ENCODE data around the gene APOL4. TPM values are rescaled to one million over a fixed set of nuclear protein-coding genes. Genes with fewer than 3 reads are reported as not detected.
"Not testable (repeated sequence)": the region's sequence is repeated elsewhere in the genome, so short reads cannot be mapped to it uniquely, and the experiment has no call there.

APOL4 gene
- total RNA-seq, 1 experiment from 2014 or later: 1.6 TPM

- no peak overlapping the region for H3K4me3 ChIP-seq (ENCODE audit: low read depth, low read length, poor library complexity, severe bottlenecking)
- CTCF ChIA-PET: no interaction called here
These were observed 8.6 kb upstream of the APOL4 start for GRCh38 chr22:36210224-36210623.

GRCh38 chr22:36209488-36209908 is 7.9 kb upstream of the APOL4 start:
- H3K36me3 ChIP-seq (ENCODE audit: insufficient read depth, low read length, poor library complexity, severe bottlenecking); CTCF ChIA-PET; intact Hi-C loops (cut with micrococcal nuclease; ENCODE audit: unreplicated experiment); BruUV-seq (replicated peaks); H3K4me3 ChIP-seq (ENCODE audit: low read depth, low read length, poor library complexity, severe bottlenecking); H3K9me3 ChIP-seq (ENCODE audit: low read depth, low read length, poor library complexity, severe bottlenecking); H3K27me3 ChIP-seq (replicated peaks; ENCODE audit: insufficient read depth, low read depth, low read length, poor library complexity); POLR2A ChIA-PET (ENCODE audit: low non-redundant PET); H3K27ac ChIP-seq (ENCODE audit: low read depth, low read length, poor library complexity, severe bottlenecking): not testable (repeated sequence)
- peaks cover 15% of the 10 kb centered on the region for H3K4me1 ChIP-seq (ENCODE audit: insufficient read depth, low read length, poor library complexity, severe bottlenecking)
- peak; percentile 26 for DNase-seq (ENCODE audit: low spot score)

More at GRCh38 chr22:36210224-36210623, 8.6 kb upstream of the APOL4 start:
- no TSS peak for BruUV-seq (replicated peaks)
- POLR2A ChIA-PET (ENCODE audit: low non-redundant PET): no interaction called here
- intact Hi-C loops (cut with micrococcal nuclease; ENCODE audit: unreplicated experiment): no loop called here
- Histone ChIP-seq H3K36me3 (ENCODE audit: insufficient read depth, low read length, poor library complexity, severe bottlenecking) (no peaks in the 10 kb centered on the region), H3K27me3 (replicated peaks; ENCODE audit: insufficient read depth, low read depth, low read length, poor library complexity) (no peaks in the 10 kb centered on the region), H3K9me3 (ENCODE audit: low read depth, low read length, poor library complexity, severe bottlenecking) (peaks cover 8% of the 10 kb centered on the region), H3K4me1 (ENCODE audit: insufficient read depth, low read length, poor library complexity, severe bottlenecking) (peaks cover 15% of the 10 kb centered on the region), H3K27ac (ENCODE audit: low read depth, low read length, poor library complexity, severe bottlenecking) (peak overlapping the region; percentile 39)
- no peak for DNase-seq (ENCODE audit: low spot score)
- TF ChIP-seq CTCF (conservative IDR thresholded peaks at IDR 0.05; ENCODE audit: low read depth, low read length): no peak
- TF ChIP-seq EZH2 (IDR thresholded peaks at IDR 0.05; ENCODE audit: borderline replicate concordance, low read depth, low read length, poor library complexity, severe bottlenecking): no peak

GRCh38 chr22:36208914-36209313 is 7.3 kb upstream of the APOL4 start:
- ChIA-PET POLR2A (ENCODE audit: low non-redundant PET) (no interaction called here), CTCF (no interaction called here)
- Histone ChIP-seq H3K36me3 (ENCODE audit: insufficient read depth, low read length, poor library complexity, severe bottlenecking) (no peaks in the 10 kb centered on the region), H3K27me3 (replicated peaks; ENCODE audit: insufficient read depth, low read depth, low read length, poor library complexity) (no peaks in the 10 kb centered on the region), H3K9me3 (ENCODE audit: low read depth, low read length, poor library complexity, severe bottlenecking) (peaks cover 8% of the 10 kb centered on the region), H3K4me3 (ENCODE audit: low read depth, low read length, poor library complexity, severe bottlenecking) (no peak overlapping the region), H3K27ac (ENCODE audit: low read depth, low read length, poor library complexity, severe bottlenecking) (no peak overlapping the region), H3K4me1 (ENCODE audit: insufficient read depth, low read length, poor library complexity, severe bottlenecking) (peaks cover 15% of the 10 kb centered on the region)
- TF ChIP-seq EZH2 (IDR thresholded peaks at IDR 0.05; ENCODE audit: borderline replicate concordance, low read depth, low read length, poor library complexity, severe bottlenecking) (no peak), CTCF (conservative IDR thresholded peaks at IDR 0.05; ENCODE audit: low read depth, low read length) (no peak)
- DNase-seq (ENCODE audit: low spot score): no peak
- intact Hi-C loops (cut with micrococcal nuclease; ENCODE audit: unreplicated experiment): no loop called here
- BruUV-seq (replicated peaks): no TSS peak

- DNase-seq (ENCODE audit: low spot score): no peak
- H3K27me3 ChIP-seq (replicated peaks; ENCODE audit: insufficient read depth, low read depth, low read length, poor library complexity): no peaks in the 10 kb centered on the region
- no peak overlapping the region for H3K27ac ChIP-seq (ENCODE audit: low read depth, low read length, poor library complexity, severe bottlenecking)
- H3K4me3 ChIP-seq (ENCODE audit: low read depth, low read length, poor library complexity, severe bottlenecking): no peak overlapping the region
- no TSS peak for BruUV-seq (replicated peaks)
- ChIA-PET CTCF (no interaction called here), POLR2A (ENCODE audit: low non-redundant PET) (no interaction called here)
- no peaks in the 10 kb centered on the region for H3K36me3 ChIP-seq (ENCODE audit: insufficient read depth, low read length, poor library complexity, severe bottlenecking)
- intact Hi-C loops (cut with micrococcal nuclease; ENCODE audit: unreplicated experiment): no loop called here
- peaks cover 8% of the 10 kb centered on the region for H3K9me3 ChIP-seq (ENCODE audit: low read depth, low read length, poor library complexity, severe bottlenecking)
- peaks cover 15% of the 10 kb centered on the region for H3K4me1 ChIP-seq (ENCODE audit: insufficient read depth, low read length, poor library complexity, severe bottlenecking)
- TF ChIP-seq EZH2 (IDR thresholded peaks at IDR 0.05; ENCODE audit: borderline replicate concordance, low read depth, low read length, poor library complexity, severe bottlenecking): no peak
- TF ChIP-seq CTCF (conservative IDR thresholded peaks at IDR 0.05; ENCODE audit: low read depth, low read length): no peak
These were observed 6.7 kb upstream of the APOL4 start for GRCh38 chr22:36208162-36208765.
